Prostate gland (tissue), 2 donors: Measurements from ENCODE around the gene COL25A1.

Source experiments
- CTCF ChIP-seq, 4 experiments: fragments of 200-600 bp in 2 of 4; fragments of 450-650 bp in 2 of 4; sonication (generic) in 2 of 4; IDR thresholded peaks; 1 replicate in 3 of 4; 2 replicates in 1 of 4; pipeline ENCODE4 v1.5.1; 2016 to 2019; ENCODE audit warnings: antibody characterized with exemption in 4 of 4, mild to moderate bottlenecking in 2 of 4, moderate library complexity in 2 of 4
- POLR2A ChIP-seq: fragments of 450-650 bp; IDR thresholded peaks from one replicate; pipeline ENCODE4 v1.6.1; 2016; ENCODE audit warnings: antibody characterized with exemption, mild to moderate bottlenecking
- POLR2AphosphoS5 ChIP-seq: sonication (generic); formaldehyde crosslinking; IDR thresholded peaks from one replicate; pipeline ENCODE4 v1.6.1; 2017; ENCODE audit warnings: antibody characterized with exemption

GRCh38 chr4:108971473-108971872, 331.0 kb downstream of the COL25A1 start:
- TF ChIP-seq CTCF (IDR thresholded peaks at IDR 0.05), result no peak
- no peak for TF ChIP-seq POLR2AphosphoS5
- no peak for TF ChIP-seq POLR2A
